HG03469 (cell line): Measurements from ENCODE around the gene RCN2.
A peak's percentile ranks its signal among the peaks of the same experiment; 100 is the strongest.
"Not testable (repeated sequence)": the region's sequence is repeated elsewhere in the genome, so short reads cannot be mapped to it uniquely, and the experiment has no call there.

Source experiments
- ATAC-seq: cut with Tn5 transposase; IDR thresholded peaks from one replicate; pipeline ENCODE4 v1.9.1; 2021; ENCODE audit warnings: mild to moderate bottlenecking, moderate library complexity, moderate number of reproducible peaks; ENCODE audit not compliant: unreplicated experiment

The RCN2 gene, protein sequence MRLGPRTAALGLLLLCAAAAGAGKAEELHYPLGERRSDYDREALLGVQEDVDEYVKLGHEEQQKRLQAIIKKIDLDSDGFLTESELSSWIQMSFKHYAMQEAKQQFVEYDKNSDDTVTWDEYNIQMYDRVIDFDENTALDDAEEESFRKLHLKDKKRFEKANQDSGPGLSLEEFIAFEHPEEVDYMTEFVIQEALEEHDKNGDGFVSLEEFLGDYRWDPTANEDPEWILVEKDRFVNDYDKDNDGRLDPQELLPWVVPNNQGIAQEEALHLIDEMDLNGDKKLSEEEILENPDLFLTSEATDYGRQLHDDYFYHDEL

GRCh38 chr15:76931397-76932134 is at the start of gene RCN2:
Gene RCN2, plus strand, starts transcription at chr15:76931749. Its CDS starts 93 bp downstream, at chr15:76931842.
- ATAC-seq: peak; percentile 92

DNA sequence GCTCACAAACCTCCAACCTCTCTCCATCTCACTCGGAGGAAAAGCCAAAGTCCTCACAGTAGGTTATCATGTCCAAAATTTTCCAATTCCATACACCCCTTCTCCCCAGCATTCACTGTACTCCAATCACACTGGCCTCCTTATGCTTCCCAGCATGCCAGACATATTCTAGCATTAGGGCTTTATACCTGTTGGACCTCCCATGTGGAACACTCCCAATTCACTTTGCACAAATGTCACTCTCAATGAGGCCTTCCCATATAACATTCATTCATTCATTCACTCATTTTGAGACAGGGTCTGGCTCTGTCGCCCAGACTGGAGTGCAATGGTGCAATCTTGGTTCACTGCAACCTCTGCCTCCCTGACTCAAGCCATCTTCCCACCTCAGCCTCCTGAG is 46.3 kb upstream of the RCN2 start:
- ATAC-seq: no peak

GRCh38 chr15:76887280-76888141 is 44.0 kb upstream of the RCN2 start:
- ATAC-seq: not testable (repeated sequence)

GRCh38 chr15:76892836-76893235 is 38.7 kb upstream of the RCN2 start:
- ATAC-seq: not testable (repeated sequence)

DNA sequence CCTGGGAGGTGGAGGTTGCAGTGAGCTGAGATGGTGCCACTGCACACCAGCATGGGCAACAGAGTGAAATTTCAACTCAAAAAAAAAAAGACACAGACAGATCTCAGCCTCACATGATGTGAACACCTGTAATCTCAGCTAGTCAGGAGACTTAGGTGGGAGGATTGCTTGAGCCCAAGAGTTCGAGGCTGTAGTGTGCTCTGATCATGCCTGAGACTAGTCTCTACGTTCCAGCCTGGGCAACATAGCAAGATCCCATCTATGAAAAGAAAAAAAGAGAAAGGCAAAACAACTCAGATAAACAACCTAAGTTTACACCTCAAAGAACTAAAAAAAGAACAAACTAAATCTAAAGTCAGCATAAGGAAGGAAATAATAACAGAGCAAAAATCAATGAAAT is 37.4 kb upstream of the RCN2 start:
- ATAC-seq: no peak

GRCh38 chr15:76898102-76898501 is 33.4 kb upstream of the RCN2 start:
- no peak for ATAC-seq

DNA sequence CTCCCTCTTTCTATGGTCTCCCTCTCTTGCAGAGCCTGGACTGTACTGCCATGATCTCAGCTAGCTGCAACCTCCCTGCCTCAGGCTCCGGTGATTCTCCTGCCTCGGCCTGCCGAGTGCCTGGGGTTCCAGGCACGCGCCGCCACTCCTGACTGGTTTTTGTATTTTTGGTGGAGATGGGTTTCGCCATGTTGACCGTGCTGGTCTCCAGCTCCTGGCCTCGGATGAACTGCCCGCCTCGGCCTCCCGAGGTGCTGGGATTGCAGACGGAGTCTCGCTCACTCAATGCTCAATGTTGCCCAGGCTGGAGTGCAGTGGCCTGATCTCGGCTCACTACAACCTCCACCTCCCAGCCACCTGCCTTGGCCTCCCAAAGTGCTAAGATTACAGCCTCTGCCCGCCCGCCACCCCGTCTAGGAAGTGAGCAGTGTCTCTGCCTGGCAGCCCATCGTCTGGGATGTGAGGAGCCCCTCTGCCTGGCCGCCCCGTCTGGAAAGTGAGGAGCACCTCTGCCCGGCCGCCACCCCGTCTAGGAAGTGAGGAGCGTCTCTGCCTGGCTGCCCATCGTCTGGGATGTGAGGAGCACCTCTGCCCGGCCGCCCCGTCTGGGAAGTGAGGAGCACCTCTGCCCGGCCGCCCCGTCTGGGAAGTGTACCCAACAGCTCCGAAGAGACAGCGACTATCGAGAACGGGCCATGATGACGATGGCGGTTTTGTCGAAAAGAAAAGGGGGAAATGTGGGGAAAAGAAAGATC is 32.2 kb upstream of the RCN2 start:
- ATAC-seq: not testable (repeated sequence)

DNA sequence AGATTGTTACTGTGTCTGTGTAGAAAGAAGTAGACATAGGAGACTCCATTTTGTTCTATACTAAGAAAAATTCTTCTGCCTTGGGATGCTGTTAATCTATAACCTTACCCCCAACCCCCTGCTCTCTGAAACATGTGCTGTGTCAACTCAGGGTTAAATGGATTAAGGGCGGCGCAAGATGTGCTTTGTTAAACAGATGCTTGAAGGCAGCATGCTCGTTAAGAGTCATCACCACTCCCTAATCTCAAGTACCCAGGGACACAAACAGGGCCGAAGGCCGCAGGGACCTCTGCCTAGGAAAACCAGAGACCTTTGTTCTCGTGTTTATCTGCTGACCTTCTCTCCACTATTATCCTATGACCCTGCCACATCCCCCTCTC is 31.6 kb upstream of the RCN2 start:
- ATAC-seq: not testable (repeated sequence)

DNA sequence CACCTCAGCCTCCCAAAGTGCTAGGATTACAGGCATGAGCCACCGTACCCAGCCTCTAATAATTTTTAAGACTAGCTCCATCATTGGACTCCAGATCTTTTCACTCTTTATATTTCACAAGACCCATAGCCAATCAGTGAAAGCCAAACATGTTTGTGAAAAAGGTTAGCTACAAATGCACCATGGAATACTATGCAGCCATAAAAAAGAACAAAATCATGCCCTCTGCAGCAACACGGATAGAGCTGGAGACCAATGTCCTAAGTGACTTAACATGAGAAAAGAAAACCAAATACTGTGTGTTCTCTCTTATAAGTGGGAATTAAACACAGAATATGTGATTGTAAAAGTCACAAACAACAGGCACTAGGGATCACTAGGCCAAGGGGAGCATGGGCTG is 29.6 kb upstream of the RCN2 start:
- ATAC-seq: no peak

- ATAC-seq: no peak
Measured at GRCh38 chr15:76903251-76903681, 28.3 kb upstream of the RCN2 start.

GRCh38 chr15:76904461-76905012 is 27.0 kb upstream of the RCN2 start:
- no peak for ATAC-seq

DNA sequence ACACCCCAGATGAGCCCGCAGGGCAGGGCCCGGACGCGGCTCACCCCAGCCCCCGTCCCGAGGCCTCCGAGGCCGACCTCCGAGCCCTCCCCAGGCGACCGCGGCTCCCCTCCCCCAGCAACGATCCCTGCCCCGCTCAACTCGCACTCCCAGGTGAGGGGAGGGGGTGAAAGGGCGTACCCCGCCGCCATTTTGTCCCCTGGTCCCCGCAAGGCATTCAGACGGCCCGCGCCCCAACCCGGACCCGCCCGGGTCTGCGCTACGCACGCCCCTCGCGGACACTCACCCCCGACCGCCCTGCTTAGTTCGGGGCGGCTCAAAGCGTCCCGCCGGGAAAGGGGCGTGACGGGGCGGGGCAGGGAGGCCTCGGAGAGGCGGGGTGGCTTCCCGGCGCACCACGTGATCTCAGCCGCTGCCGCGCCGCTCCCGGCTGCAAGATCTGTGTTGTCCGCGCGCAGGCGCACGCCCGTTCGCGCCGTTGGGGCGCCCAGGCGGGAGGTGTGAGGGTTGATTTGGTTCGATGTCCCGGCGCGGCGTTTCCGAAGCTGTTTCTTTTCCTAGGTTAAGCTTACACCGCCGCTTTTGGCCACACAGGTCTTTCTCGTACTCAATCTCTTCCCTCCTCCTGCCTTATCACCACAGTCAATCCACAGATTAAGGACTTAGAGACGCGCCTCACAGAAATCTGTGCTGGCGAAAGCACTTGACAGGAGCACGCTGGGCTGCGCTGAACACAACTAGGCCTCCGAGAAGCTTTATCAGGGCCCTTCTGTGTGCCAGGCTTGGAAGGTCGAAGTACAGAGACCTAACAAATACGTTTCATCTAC is 26.3 kb upstream of the RCN2 start, which contains the start of gene SCAPER:
TSS of gene SCAPER (minus strand) at position 328 of the 827 bp plus-strand sequence. CDS start 21,523 bp downstream, outside the sequence.
- peak; percentile 77 for ATAC-seq

- no peak for ATAC-seq
Measured at GRCh38 chr15:76905855-76906254, 25.7 kb upstream of the RCN2 start.

GRCh38 chr15:76912430-76912829 is 19.1 kb upstream of the RCN2 start:
- ATAC-seq: no peak

DNA sequence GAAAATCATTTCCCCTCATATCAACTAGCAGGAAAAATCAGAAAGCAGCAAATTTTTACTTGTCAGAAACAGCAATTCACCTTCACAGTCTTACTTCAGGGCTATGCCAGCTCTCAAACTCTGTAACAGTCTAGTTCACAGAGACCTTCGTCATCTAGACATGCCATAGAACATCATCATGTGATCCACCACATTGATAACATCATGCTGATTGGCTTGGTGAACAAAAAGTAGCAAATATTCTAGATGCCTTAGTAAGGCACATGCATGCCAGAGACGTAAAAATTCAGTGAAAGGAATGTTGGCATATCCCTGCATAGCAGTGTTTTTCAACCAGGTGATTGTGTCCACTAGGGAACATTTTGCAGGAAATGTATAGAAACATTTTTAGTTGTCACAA is 17.8 kb upstream of the RCN2 start:
- ATAC-seq: no peak

GRCh38 chr15:76916369-76916768 is 15.2 kb upstream of the RCN2 start:
- ATAC-seq: no peak

DNA sequence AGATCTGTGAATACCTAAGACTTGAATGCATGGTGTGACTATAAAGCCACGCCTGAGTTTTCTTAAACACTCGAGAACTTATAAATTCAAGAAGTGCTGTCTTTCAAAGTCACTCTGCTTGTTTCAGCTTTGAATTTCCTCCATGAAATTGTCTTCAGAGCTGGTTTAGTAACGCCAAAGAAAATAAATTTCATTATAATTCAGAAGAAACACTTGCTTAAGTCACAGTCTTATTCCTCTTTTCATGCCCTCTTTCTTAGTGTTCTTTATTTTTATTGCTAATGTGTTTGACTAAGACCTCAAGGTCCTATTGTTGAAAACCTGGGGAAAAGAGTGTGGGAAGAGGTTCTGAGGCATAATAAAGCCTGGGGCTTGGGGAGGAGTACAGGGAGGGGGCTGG is 3.3 kb upstream of the RCN2 start:
- no peak for ATAC-seq

GRCh38 chr15:76929011-76929760 is 2.4 kb upstream of the RCN2 start:
- ATAC-seq: no peak
